Measurements from ENCODE around the gene C14orf132.

DNA sequence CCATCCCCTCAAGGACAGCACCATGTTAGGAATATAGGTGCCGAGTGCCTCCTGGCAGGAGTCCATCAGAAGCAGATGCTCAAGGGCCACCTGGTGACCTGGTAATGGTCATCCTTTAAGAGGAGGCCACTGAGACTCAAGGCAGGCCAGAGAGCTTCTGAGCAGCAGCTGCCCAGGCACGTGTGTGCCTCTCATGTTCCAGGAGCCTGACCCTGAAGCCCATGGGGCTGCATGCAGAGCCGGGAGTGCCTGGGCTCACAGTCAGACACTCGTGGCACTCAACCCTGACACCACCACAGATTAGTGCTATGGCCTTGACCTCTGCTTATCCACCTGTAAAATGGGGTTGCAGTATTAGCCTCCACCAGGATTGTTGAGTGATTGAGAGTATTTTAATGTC, 45.6 kb downstream of the C14orf132 start:
- no peak for TF ChIP-seq CTCF (IDR thresholded peaks at IDR 0.05)
- no peak for TF ChIP-seq EZH2 (IDR thresholded peaks at IDR 0.05; ENCODE audit: borderline replicate concordance, insufficient read depth, low read depth, low read length, poor library complexity, severe bottlenecking)

All from B cell (primary cell).